ENCODE data around the gene CD70.
"Not testable (repeated sequence)": the region's sequence is repeated elsewhere in the genome, so short reads cannot be mapped to it uniquely, and the experiment has no call there.

Gene CD70

GRCh38 chr19:6616011-6616410 is 25.1 kb upstream of the CD70 start:
- no peak for TF ChIP-seq CTCF (IDR thresholded peaks at IDR 0.05; ENCODE audit: extremely low read depth, missing control alignments)

GRCh38 chr19:6613711-6614110 is 22.8 kb upstream of the CD70 start:
- no peak for DNase-seq (ENCODE audit: low spot score)
- no peak for TF ChIP-seq CTCF (IDR thresholded peaks at IDR 0.05; ENCODE audit: extremely low read depth, missing control alignments)

More at GRCh38 chr19:6616011-6616410, 25.1 kb upstream of the CD70 start:
- no peak for DNase-seq (ENCODE audit: low spot score)

- no peak for TF ChIP-seq CTCF (IDR thresholded peaks at IDR 0.05; ENCODE audit: extremely low read depth, missing control alignments)
- DNase-seq (ENCODE audit: low spot score) = no peak
These were observed 20.2 kb upstream of the CD70 start for GRCh38 chr19:6610934-6611852.

GRCh38 chr19:6608940-6609339 is 18.0 kb upstream of the CD70 start:
- TF ChIP-seq CTCF (IDR thresholded peaks at IDR 0.05; ENCODE audit: extremely low read depth, missing control alignments) = no peak
- no peak for DNase-seq (ENCODE audit: low spot score)

- not testable (repeated sequence) for DNase-seq (ENCODE audit: low spot score)
These were observed 17.2 kb upstream of the CD70 start for GRCh38 chr19:6608146-6608545.

- DNase-seq (ENCODE audit: low spot score) = not testable (repeated sequence)
These were observed 15.5 kb upstream of the CD70 start for GRCh38 chr19:6606276-6607070.

- TF ChIP-seq CTCF (IDR thresholded peaks at IDR 0.05; ENCODE audit: extremely low read depth, missing control alignments) = no peak
- no peak for DNase-seq (ENCODE audit: low spot score)
These were observed 14.0 kb upstream of the CD70 start for GRCh38 chr19:6604906-6605305.

- no peak for DNase-seq (ENCODE audit: low spot score)
- no peak for TF ChIP-seq CTCF (IDR thresholded peaks at IDR 0.05; ENCODE audit: extremely low read depth, missing control alignments)
These were observed 11.8 kb upstream of the CD70 start for GRCh38 chr19:6602729-6603114.

- peak; percentile 50 for DNase-seq (ENCODE audit: low spot score)
These were observed 10.6 kb upstream of the CD70 start for GRCh38 chr19:6601537-6602052.

- not testable (repeated sequence) for DNase-seq (ENCODE audit: low spot score)
These were observed 10.1 kb upstream of the CD70 start for GRCh38 chr19:6600951-6601536.

Data from GM20000 (cell line).